Activated gamma-delta T cell treated with anti-CD3 and anti-CD28 coated beads, Interleukin-2, amount 50 U/mL, for 16 hours (primary cell): ENCODE measurements around the gene AKAP6.

Experiments used
- DNase-seq: peaks from one replicate; pipeline ENCODE4 v3.0.0-alpha.2; 2020; ENCODE audit warnings: low read depth

Gene AKAP6

GRCh38 chr14:32330351-32331111, 1.4 kb downstream of the AKAP6 start:
- no peak for DNase-seq

GRCh38 chr14:32331206-32331605, 2.1 kb downstream of the AKAP6 start:
- DNase-seq: no peak

- no peak for DNase-seq
These were observed 3.6 kb downstream of the AKAP6 start for GRCh38 chr14:32332415-32333316.

- DNase-seq: no peak
These were observed 7.6 kb downstream of the AKAP6 start for GRCh38 chr14:32336702-32337101.

GRCh38 chr14:32337759-32338158, 8.7 kb downstream of the AKAP6 start:
- no peak for DNase-seq

GRCh38 chr14:32339188-32339587, 10.1 kb downstream of the AKAP6 start:
- DNase-seq: no peak

- DNase-seq: no peak
These were observed 13.1 kb downstream of the AKAP6 start for GRCh38 chr14:32341947-32342846.

GRCh38 chr14:32342847-32343194, 13.7 kb downstream of the AKAP6 start:
- no peak for DNase-seq

GRCh38 chr14:32343926-32344430, 14.9 kb downstream of the AKAP6 start:
- DNase-seq: no peak

- DNase-seq: no peak
These were observed 16.3 kb downstream of the AKAP6 start for GRCh38 chr14:32345311-32345791.

GRCh38 chr14:32349322-32349721, 20.2 kb downstream of the AKAP6 start:
- no peak for DNase-seq

- DNase-seq: no peak
These were observed 20.9 kb downstream of the AKAP6 start for GRCh38 chr14:32350020-32350419.

GRCh38 chr14:32352631-32353030, 23.5 kb downstream of the AKAP6 start:
- no peak for DNase-seq

- DNase-seq: no peak
These were observed 25.6 kb downstream of the AKAP6 start for GRCh38 chr14:32354716-32355115.

GRCh38 chr14:32358781-32359180, 29.7 kb downstream of the AKAP6 start:
- DNase-seq: no peak

- DNase-seq: no peak
These were observed 32.6 kb downstream of the AKAP6 start for GRCh38 chr14:32361674-32362073.

GRCh38 chr14:32363761-32364160, 34.7 kb downstream of the AKAP6 start:
- DNase-seq: no peak

- DNase-seq: no peak
These were observed 35.8 kb downstream of the AKAP6 start for GRCh38 chr14:32364941-32365340.

- DNase-seq: no peak
These were observed 37.3 kb downstream of the AKAP6 start for GRCh38 chr14:32366256-32366879.

GRCh38 chr14:32366986-32367385, 37.9 kb downstream of the AKAP6 start:
- no peak for DNase-seq

- DNase-seq: no peak
These were observed 38.4 kb downstream of the AKAP6 start for GRCh38 chr14:32367516-32367915.
